T-helper 1 cell treated with Interleukin-12 subunit alpha and Interleukin-12 subunit beta and Interleukin-4 antibody, amounts not matched to agents 30 μg/mL and 1 μg/mL, for 36 hours (primary cell): ENCODE data around the gene FGB.

Experiments used
- H3K27ac Mint-ChIP-seq: one replicate; pipeline ENCODE4 v1.8.0; 2021; ENCODE audit warnings: mild to moderate bottlenecking, mixed read lengths
- H3K27me3 Mint-ChIP-seq: one replicate; pipeline ENCODE4 v1.8.0; 2021; ENCODE audit warnings: low read depth, mixed read lengths
- H3K36me3 Mint-ChIP-seq: one replicate; pipeline ENCODE4 v1.8.0; 2021; ENCODE audit warnings: low read depth, mixed read lengths
- H3K4me1 Mint-ChIP-seq: one replicate; pipeline ENCODE4 v1.8.0; 2021; ENCODE audit warnings: low read depth, mixed read lengths
- H3K4me3 Mint-ChIP-seq: one replicate; pipeline ENCODE4 v1.8.0; 2021; ENCODE audit warnings: mild to moderate bottlenecking, moderate library complexity, mixed read lengths
- H3K9me3 Mint-ChIP-seq: one replicate; pipeline ENCODE4 v1.8.0; 2021; ENCODE audit warnings: mixed read lengths

FGB gene

GRCh38 chr4:154562697-154563254, at the start of gene FGB:
FGB (plus strand) TSS chr4:154563011; CDS start chr4:154563019, 8 bp downstream.
- Mint-ChIP-seq H3K9me3 (no peaks in the 10 kb centered on the region), H3K4me1 (no peaks in the 10 kb centered on the region), H3K36me3 (no peaks in the 10 kb centered on the region), H3K27me3 (peaks cover 6% of the 10 kb centered on the region), H3K4me3 (no peak within 1 kb of the TSS), H3K27ac (no peak within 1 kb of the TSS)

DNA sequence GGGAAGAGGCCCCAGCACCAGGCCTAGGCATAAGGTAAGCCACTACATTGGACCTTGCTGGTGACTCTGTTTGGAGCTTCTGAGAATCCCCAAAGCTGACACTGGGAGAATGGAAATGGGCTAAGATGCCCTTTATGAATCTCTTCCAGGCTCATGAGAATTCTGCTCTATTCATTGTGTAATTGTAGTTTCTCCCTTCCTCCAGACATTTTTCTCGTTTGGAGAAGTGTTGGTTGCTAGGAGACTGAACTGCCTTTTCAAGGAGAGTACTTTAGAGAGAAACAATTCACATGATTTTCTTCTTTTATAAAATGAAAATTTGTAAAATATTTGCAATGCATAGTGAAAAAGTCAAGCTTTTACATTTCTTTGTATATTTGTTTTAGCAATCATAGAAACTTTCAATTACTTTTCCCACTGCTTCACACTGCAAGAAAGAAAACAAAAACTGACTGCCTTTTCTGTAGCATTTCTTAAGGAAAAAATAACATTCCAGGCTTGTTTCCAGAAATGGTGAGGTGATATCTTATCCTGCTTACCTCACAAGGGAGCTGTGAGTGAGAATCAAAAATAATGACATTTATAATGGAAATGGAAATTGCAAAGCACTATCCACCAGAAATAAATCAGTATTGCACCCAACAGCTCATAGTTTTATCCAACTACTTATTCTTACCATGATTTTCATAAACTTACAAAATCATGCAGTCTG, 46.3 kb upstream of the FGB start:
- H3K27me3 Mint-ChIP-seq: peaks cover 32% of the 10 kb centered on the region

DNA sequence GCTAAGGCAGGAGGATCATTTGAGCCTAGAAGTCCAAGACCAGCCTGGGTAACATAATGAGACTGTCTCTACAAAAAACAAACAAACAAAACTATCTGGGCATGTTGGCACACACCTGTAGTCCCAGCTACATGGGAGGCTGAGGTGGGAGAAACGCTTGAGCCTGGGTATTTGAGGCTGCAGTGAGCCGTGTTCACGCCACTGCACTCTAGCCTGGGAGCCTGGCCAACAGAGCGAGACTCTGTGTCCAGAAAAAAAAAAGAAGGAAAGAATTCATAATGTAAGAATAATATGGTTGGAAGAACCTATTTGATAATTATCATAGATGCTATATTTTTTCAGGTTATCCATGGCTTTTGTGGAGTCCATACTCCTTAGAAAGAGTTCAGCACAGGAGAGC, 45.2 kb upstream of the FGB start:
- Mint-ChIP-seq H3K27me3 (peaks cover 32% of the 10 kb centered on the region), H3K27ac (no peak overlapping the region), H3K36me3 (no peaks in the 10 kb centered on the region), H3K4me1 (no peaks in the 10 kb centered on the region), H3K4me3 (no peak overlapping the region), H3K9me3 (no peaks in the 10 kb centered on the region)

More for the DNA sequence above, 46.3 kb upstream of the FGB start:
- H3K4me1 Mint-ChIP-seq: no peaks in the 10 kb centered on the region
- no peak overlapping the region for H3K4me3 Mint-ChIP-seq
- no peak overlapping the region for H3K27ac Mint-ChIP-seq
- H3K36me3 Mint-ChIP-seq: no peaks in the 10 kb centered on the region
- no peaks in the 10 kb centered on the region for H3K9me3 Mint-ChIP-seq

- no peaks in the 10 kb centered on the region for H3K9me3 Mint-ChIP-seq
- H3K4me3 Mint-ChIP-seq: no peak overlapping the region
- peaks cover 24% of the 10 kb centered on the region for H3K27me3 Mint-ChIP-seq
- no peaks in the 10 kb centered on the region for H3K4me1 Mint-ChIP-seq
- no peaks in the 10 kb centered on the region for H3K36me3 Mint-ChIP-seq
- no peak overlapping the region for H3K27ac Mint-ChIP-seq
Observed at GRCh38 chr4:154519214-154519613, 43.6 kb upstream of the FGB start.

- no peak overlapping the region for H3K27ac Mint-ChIP-seq
- no peak overlapping the region for H3K4me3 Mint-ChIP-seq
- peaks cover 3% of the 10 kb centered on the region for H3K4me1 Mint-ChIP-seq
- H3K27me3 Mint-ChIP-seq: peaks cover 29% of the 10 kb centered on the region
- H3K9me3 Mint-ChIP-seq: no peaks in the 10 kb centered on the region
- H3K36me3 Mint-ChIP-seq: no peaks in the 10 kb centered on the region
Observed at GRCh38 chr4:154521607-154522006, 41.2 kb upstream of the FGB start.

DNA sequence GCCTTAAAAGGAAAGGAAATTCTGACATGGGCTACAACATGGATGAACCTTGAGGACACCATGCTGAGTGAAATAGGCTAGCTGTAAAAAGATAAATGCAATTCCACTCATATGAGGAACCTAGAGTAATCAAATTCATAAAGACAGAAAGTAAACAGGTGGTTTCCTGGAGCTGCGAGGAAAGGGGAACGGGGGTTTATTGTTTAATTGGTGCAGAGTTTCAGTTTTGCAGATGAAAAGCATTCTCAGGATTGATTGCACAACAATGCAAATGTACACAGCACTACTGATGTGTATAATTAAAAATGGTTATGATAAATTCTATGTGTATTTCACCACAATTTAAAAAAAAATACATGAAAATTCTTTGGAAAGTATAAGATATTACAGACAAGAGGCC, 36.7 kb upstream of the FGB start:
- no peak overlapping the region for H3K4me3 Mint-ChIP-seq
- H3K4me1 Mint-ChIP-seq: peaks cover 3% of the 10 kb centered on the region
- no peak overlapping the region for H3K27ac Mint-ChIP-seq
- H3K9me3 Mint-ChIP-seq: no peaks in the 10 kb centered on the region
- no peaks in the 10 kb centered on the region for H3K36me3 Mint-ChIP-seq
- peaks cover 24% of the 10 kb centered on the region for H3K27me3 Mint-ChIP-seq

- Mint-ChIP-seq H3K4me3 (no peak overlapping the region), H3K27ac (no peak overlapping the region), H3K9me3 (no peaks in the 10 kb centered on the region), H3K4me1 (peaks cover 3% of the 10 kb centered on the region), H3K36me3 (no peaks in the 10 kb centered on the region), H3K27me3 (peaks cover 24% of the 10 kb centered on the region)
Observed at GRCh38 chr4:154527308-154527707, 35.5 kb upstream of the FGB start.

- H3K4me3 Mint-ChIP-seq: no peak overlapping the region
- H3K27me3 Mint-ChIP-seq: peaks cover 24% of the 10 kb centered on the region
- no peaks in the 10 kb centered on the region for H3K36me3 Mint-ChIP-seq
- peaks cover 3% of the 10 kb centered on the region for H3K4me1 Mint-ChIP-seq
- H3K27ac Mint-ChIP-seq: no peak overlapping the region
- no peaks in the 10 kb centered on the region for H3K9me3 Mint-ChIP-seq
Observed at GRCh38 chr4:154528869-154529268, 33.9 kb upstream of the FGB start.

DNA sequence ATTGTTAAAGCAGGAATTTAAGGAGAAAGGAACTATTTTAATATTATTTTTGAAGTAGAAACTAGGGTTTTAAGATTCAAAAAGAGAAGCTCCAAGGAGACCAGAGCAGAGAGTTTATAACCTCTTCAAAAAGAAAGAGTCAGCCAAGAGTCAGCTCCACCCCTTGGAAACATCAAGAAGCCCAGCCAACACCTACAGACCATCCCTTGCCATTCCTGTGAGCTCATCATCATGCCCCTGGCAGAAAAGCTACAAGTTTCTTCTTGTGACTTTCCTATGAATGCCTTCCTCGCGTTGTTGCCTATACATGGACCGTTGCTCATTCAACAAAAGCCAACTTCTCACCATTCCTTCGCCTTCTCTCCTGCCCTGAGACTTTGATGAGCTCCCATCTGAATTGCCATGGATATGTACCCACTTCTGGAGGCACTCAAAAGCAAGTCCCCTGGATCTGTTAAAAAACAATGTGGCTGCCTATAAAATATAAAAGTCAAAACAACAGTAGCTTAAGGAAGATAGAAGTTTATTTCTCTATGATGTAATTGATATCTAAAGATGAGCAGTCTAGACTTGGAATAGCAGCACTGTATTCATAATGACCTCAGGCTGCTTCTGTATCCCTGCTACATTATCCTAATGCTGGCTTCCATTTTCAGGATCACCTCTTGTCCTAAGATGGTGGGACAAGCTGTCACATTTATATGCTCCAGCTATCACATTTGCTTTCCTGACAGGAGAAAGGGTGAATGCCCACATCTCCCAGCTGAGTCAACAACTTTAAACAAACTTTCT, 32.9 kb upstream of the FGB start:
- Mint-ChIP-seq H3K4me1 (peaks cover 3% of the 10 kb centered on the region), H3K4me3 (no peak overlapping the region), H3K27ac (no peak overlapping the region), H3K36me3 (peaks cover 2% of the 10 kb centered on the region), H3K9me3 (no peaks in the 10 kb centered on the region), H3K27me3 (peaks cover 24% of the 10 kb centered on the region)

GRCh38 chr4:154534296-154534695, 28.5 kb upstream of the FGB start:
- H3K9me3 Mint-ChIP-seq: no peaks in the 10 kb centered on the region
- H3K27ac Mint-ChIP-seq: no peak overlapping the region
- H3K36me3 Mint-ChIP-seq: peaks cover 12% of the 10 kb centered on the region
- no peaks in the 10 kb centered on the region for H3K4me1 Mint-ChIP-seq
- no peak overlapping the region for H3K4me3 Mint-ChIP-seq
- H3K27me3 Mint-ChIP-seq: peaks cover 4% of the 10 kb centered on the region

DNA sequence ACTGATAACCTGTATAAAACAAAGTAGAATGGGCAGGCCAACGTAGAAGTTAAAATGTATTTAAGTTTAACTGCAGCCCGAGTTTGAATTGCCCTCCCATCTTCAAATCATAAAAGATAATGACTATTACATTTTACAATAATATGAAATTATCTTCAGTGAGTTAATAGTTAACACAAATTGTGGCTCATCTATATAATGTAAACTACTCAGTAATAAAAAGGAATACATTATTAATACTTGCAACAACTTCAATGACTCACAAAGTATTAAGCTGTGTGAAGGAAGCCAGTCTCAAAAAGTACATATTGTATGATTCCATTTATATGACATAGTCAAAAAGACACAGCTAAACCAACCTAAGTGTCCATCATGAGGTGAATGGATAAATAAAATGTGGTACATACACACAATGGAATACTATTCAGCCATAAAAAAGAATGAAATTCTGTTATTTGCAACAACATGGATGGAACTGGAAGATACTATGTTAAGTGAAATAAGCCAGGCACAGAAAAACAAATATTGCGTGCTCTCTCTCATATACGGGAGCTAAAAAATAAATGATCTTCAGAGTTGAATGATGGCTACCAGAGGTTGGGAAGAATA, 20.4 kb upstream of the FGB start:
- Mint-ChIP-seq H3K4me1 (peaks cover 1% of the 10 kb centered on the region), H3K9me3 (no peaks in the 10 kb centered on the region), H3K4me3 (no peak overlapping the region), H3K27me3 (no peaks in the 10 kb centered on the region), H3K36me3 (peaks cover 33% of the 10 kb centered on the region), H3K27ac (no peak overlapping the region)

DNA sequence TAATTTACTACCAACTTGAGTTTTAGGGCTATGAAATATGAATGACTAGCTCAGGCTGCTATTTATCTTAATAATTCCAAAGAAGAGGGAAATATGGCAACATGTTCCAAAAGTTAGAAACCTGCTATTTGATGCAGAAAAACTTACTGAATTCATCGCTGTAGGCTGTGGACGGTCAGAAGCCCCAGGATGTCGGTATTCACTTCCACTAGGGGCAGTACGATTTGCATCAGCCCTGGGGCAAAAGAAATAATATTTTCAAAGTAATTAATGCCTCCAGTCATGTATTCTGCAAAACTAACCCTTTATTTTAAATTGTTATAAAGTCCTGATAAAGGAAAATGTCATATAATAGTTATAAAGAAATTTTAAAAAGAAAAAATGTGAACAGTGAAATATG, 17.1 kb upstream of the FGB start:
- Mint-ChIP-seq H3K36me3 (peaks cover 28% of the 10 kb centered on the region), H3K27me3 (no peaks in the 10 kb centered on the region), H3K9me3 (no peaks in the 10 kb centered on the region), H3K27ac (no peak overlapping the region), H3K4me3 (no peak overlapping the region), H3K4me1 (peaks cover 15% of the 10 kb centered on the region)

- Mint-ChIP-seq H3K27ac (peak within 1 kb of the TSS; percentile 95), H3K4me1 (peaks cover 19% of the 10 kb centered on the region), H3K4me3 (peak within 1 kb of the TSS; percentile 97), H3K27me3 (no peaks in the 10 kb centered on the region), H3K9me3 (no peaks in the 10 kb centered on the region), H3K36me3 (peaks cover 7% of the 10 kb centered on the region)
Observed at GRCh38 chr4:154549894-154550790, 12.7 kb upstream of the FGB start, which contains the start of gene PLRG1. PLRG1 (minus strand) TSS chr4:154550400; CDS start chr4:154550308, 92 bp downstream.
